NCI-H446 (cell line): ENCODE data around the gene TRPV3.

ENCODE experiments used
- DNase-seq, 2 experiments: peaks; one replicate each; lab custom pipeline; 2025; lab: John Stamatoyannopoulos, UW

The TRPV3 gene

GRCh38 chr17:3546521-3546920 is 11.1 kb downstream of the TRPV3 start:
- no peak for DNase-seq

GRCh38 chr17:3545151-3545550 is 12.5 kb downstream of the TRPV3 start:
- no peak for DNase-seq

GRCh38 chr17:3544365-3544764 is 13.2 kb downstream of the TRPV3 start:
- DNase-seq, result no peak

- DNase-seq, result no peak
Observed at GRCh38 chr17:3543453-3543852, 14.2 kb downstream of the TRPV3 start.

- no peak for DNase-seq
Observed at GRCh38 chr17:3542410-3543088, 15.1 kb downstream of the TRPV3 start.

- no peak for DNase-seq
Observed at GRCh38 chr17:3539881-3540540, 17.6 kb downstream of the TRPV3 start.

GRCh38 chr17:3536716-3537115 is 20.9 kb downstream of the TRPV3 start:
- no peak for DNase-seq

- DNase-seq, result no peak
Observed at GRCh38 chr17:3535253-3535995, 22.2 kb downstream of the TRPV3 start.

GRCh38 chr17:3534881-3535252 is 22.7 kb downstream of the TRPV3 start:
- no peak for DNase-seq

- no peak for DNase-seq
Observed at GRCh38 chr17:3533752-3534151, 23.9 kb downstream of the TRPV3 start.

GRCh38 chr17:3532859-3533142 is 24.8 kb downstream of the TRPV3 start:
- DNase-seq, result no peak

- no peak for DNase-seq
Observed at GRCh38 chr17:3532106-3532858, 25.3 kb downstream of the TRPV3 start.

- DNase-seq, result no peak
Observed at GRCh38 chr17:3531266-3532101, 26.1 kb downstream of the TRPV3 start.

GRCh38 chr17:3529817-3530741 is 27.5 kb downstream of the TRPV3 start:
- no peak for DNase-seq

GRCh38 chr17:3528880-3529511 is 28.6 kb downstream of the TRPV3 start:
- DNase-seq, result no peak

GRCh38 chr17:3528403-3528851 is 29.2 kb downstream of the TRPV3 start:
- DNase-seq, result no peak

- no peak for DNase-seq
Observed at GRCh38 chr17:3527896-3528295, 29.7 kb downstream of the TRPV3 start.

GRCh38 chr17:3527468-3527867 is 30.1 kb downstream of the TRPV3 start:
- no peak for DNase-seq

- DNase-seq, result no peak
Observed at GRCh38 chr17:3526971-3527370, 30.6 kb downstream of the TRPV3 start.

GRCh38 chr17:3526491-3526890 is 31.1 kb downstream of the TRPV3 start:
- no peak for DNase-seq
